ENCODE measurements around the gene CASTOR1. TPM values are rescaled to one million over a fixed set of nuclear protein-coding genes. Genes with fewer than 3 reads are reported as not detected.

Gene CASTOR1
- total RNA-seq, 1 experiment from 2014 or later = 8.4 TPM

GRCh38 chr22:30325065-30325720 lies 35.9 kb upstream of the CASTOR1 start:
- Histone ChIP-seq H3K9ac (ENCODE audit: low read length) (peak overlapping the region; percentile 95), H3K9me3 (ENCODE audit: low read length) (no peaks in the 10 kb centered on the region), H4K20me1 (ENCODE audit: insufficient read depth, low read depth, low read length) (peaks cover 4% of the 10 kb centered on the region; the same call in 1 of the 2 replicates), H3K4me2 (ENCODE audit: low read depth, low read length, poor library complexity, severe bottlenecking) (peak overlapping the region; percentile 88), H3K27ac (ENCODE audit: low read length) (no peak overlapping the region), H3K36me3 (ENCODE audit: insufficient read depth, low read length) (no peaks in the 10 kb centered on the region), H2AFZ (ENCODE audit: low read length) (no peak overlapping the region), H3K4me1 (ENCODE audit: low read length) (peaks cover 30% of the 10 kb centered on the region), H3K79me2 (ENCODE audit: low read length) (peaks cover 30% of the 10 kb centered on the region), H3K9me2 (replicated peaks; ENCODE audit: insufficient read depth, low read length) (no peaks in the 10 kb centered on the region), H3K4me3 (ENCODE audit: low read length) (peak overlapping the region; percentile 93), H3K27me3 (ENCODE audit: low read length) (no peaks in the 10 kb centered on the region)
- DNase-seq = no peak

DNA sequence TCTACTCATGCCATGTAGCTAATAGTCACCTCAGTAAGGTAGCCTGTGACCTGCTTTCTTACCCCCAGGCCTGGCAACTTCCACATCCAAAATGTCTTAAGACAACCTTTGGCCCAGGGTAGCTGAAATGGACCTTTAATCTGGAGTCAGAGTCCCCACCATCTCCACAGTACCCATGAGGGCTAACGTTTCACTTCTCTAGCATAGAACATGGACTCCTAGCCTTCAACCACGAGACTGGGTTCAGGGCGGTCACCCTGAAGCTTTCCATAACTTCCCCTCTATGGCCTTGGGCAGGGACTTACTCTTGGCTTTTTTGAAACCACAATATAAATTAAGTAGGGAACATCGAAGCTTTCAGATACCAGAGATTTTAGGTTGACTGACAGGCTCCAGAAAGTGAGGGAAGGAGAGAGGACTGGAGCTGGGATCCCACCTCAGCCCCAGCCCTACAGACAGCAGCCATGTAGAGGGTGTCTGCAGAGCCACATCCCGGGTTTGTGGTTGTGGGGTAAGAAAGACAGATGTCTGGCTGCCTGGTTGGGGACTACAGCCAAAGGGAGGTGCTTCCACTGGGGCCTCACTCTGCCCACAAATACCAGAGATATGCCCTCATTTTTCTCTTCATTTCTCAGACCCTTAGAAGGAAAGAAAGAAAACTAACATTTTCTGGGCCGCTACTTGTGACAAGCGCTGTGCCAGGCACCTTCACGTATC lies 34.9 kb upstream of the CASTOR1 start:
- Histone ChIP-seq H3K9me2 (replicated peaks; ENCODE audit: insufficient read depth, low read length) (no peaks in the 10 kb centered on the region), H3K27me3 (ENCODE audit: low read length) (no peaks in the 10 kb centered on the region), H3K4me3 (ENCODE audit: low read length) (no peak overlapping the region), H3K36me3 (ENCODE audit: insufficient read depth, low read length) (no peaks in the 10 kb centered on the region), H3K27ac (ENCODE audit: low read length) (no peak overlapping the region), H2AFZ (ENCODE audit: low read length) (no peak overlapping the region), H3K4me2 (ENCODE audit: low read depth, low read length, poor library complexity, severe bottlenecking) (peak overlapping the region; percentile 88), H3K9me3 (ENCODE audit: low read length) (no peaks in the 10 kb centered on the region), H3K4me1 (ENCODE audit: low read length) (peaks cover 30% of the 10 kb centered on the region), H3K79me2 (ENCODE audit: low read length) (peaks cover 30% of the 10 kb centered on the region), H3K9ac (ENCODE audit: low read length) (no peak overlapping the region), H4K20me1 (ENCODE audit: insufficient read depth, low read depth, low read length) (peaks cover 4% of the 10 kb centered on the region; the same call in 1 of the 2 replicates)
- no peak for DNase-seq

DNA sequence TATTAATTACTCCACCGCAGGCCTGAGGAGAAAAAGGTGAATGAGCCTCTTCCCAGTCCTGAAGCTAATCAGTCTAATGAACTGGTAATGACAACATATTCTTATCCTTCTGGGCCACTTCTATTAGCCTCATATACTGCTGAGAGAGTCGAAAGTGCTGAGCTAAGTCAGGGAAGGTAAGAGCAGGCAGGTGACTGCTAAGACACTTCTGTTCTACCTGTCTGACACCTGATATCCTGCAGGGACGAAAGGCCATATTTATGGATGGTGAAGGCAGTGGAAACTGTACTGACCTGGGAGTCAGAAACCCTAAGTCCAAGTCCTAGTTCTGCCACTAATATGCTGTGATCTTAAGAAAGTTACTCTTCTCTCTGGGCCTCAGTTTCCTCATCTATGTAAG lies 33.9 kb upstream of the CASTOR1 start:
- Histone ChIP-seq H3K36me3 (ENCODE audit: insufficient read depth, low read length) (no peaks in the 10 kb centered on the region), H3K79me2 (ENCODE audit: low read length) (peaks cover 30% of the 10 kb centered on the region)
- DNase-seq = no peak

DNA sequence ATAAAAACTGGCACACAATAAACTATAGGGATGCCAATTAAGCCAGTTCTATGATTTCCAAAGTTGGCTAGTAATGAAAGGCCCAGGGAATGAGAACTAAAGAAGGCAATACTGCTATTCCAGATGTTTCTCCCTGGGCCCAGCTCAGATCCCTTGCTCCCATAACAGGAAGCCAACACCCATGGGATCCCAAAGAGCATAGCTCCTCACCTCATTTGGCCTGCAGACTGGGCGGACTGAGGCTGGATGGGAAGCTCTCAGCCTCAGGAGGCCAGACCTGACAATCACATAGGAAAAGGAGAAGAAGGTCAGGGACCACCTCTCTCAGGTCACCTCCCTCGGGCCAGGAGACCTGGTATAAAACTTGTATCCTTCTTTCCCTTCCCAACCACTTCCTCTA lies 32.2 kb upstream of the CASTOR1 start:
- H3K9ac ChIP-seq (ENCODE audit: low read length) = no peak overlapping the region
- no peak for DNase-seq
- no peaks in the 10 kb centered on the region for H3K9me3 ChIP-seq (ENCODE audit: low read length)
- no peaks in the 10 kb centered on the region for H3K36me3 ChIP-seq (ENCODE audit: insufficient read depth, low read length)
- no peak overlapping the region for H2AFZ ChIP-seq (ENCODE audit: low read length)
- H3K27ac ChIP-seq (ENCODE audit: low read length) = no peak overlapping the region
- H3K79me2 ChIP-seq (ENCODE audit: low read length) = peaks cover 35% of the 10 kb centered on the region
- H3K9me2 ChIP-seq (replicated peaks; ENCODE audit: insufficient read depth, low read length) = no peaks in the 10 kb centered on the region
- peaks cover 14% of the 10 kb centered on the region for H3K4me1 ChIP-seq (ENCODE audit: low read length)
- no peak overlapping the region for H3K4me3 ChIP-seq (ENCODE audit: low read length)
- H3K27me3 ChIP-seq (ENCODE audit: low read length) = no peaks in the 10 kb centered on the region
- peaks cover 4% of the 10 kb centered on the region; the same call in 1 of the 2 replicates for H4K20me1 ChIP-seq (ENCODE audit: insufficient read depth, low read depth, low read length)
- H3K4me2 ChIP-seq (ENCODE audit: low read depth, low read length, poor library complexity, severe bottlenecking) = no peak overlapping the region

More for the DNA sequence above, 33.9 kb upstream of the CASTOR1 start:
- no peak overlapping the region for H3K4me3 ChIP-seq (ENCODE audit: low read length)
- peaks cover 27% of the 10 kb centered on the region for H3K4me1 ChIP-seq (ENCODE audit: low read length)
- H3K27ac ChIP-seq (ENCODE audit: low read length) = no peak overlapping the region
- H3K9me3 ChIP-seq (ENCODE audit: low read length) = no peaks in the 10 kb centered on the region
- no peak overlapping the region for H3K4me2 ChIP-seq (ENCODE audit: low read depth, low read length, poor library complexity, severe bottlenecking)
- no peak overlapping the region for H2AFZ ChIP-seq (ENCODE audit: low read length)
- H3K9ac ChIP-seq (ENCODE audit: low read length) = no peak overlapping the region
- H3K9me2 ChIP-seq (replicated peaks; ENCODE audit: insufficient read depth, low read length) = no peaks in the 10 kb centered on the region
- no peaks in the 10 kb centered on the region for H3K27me3 ChIP-seq (ENCODE audit: low read length)
- peaks cover 4% of the 10 kb centered on the region; the same call in 1 of the 2 replicates for H4K20me1 ChIP-seq (ENCODE audit: insufficient read depth, low read depth, low read length)

DNA sequence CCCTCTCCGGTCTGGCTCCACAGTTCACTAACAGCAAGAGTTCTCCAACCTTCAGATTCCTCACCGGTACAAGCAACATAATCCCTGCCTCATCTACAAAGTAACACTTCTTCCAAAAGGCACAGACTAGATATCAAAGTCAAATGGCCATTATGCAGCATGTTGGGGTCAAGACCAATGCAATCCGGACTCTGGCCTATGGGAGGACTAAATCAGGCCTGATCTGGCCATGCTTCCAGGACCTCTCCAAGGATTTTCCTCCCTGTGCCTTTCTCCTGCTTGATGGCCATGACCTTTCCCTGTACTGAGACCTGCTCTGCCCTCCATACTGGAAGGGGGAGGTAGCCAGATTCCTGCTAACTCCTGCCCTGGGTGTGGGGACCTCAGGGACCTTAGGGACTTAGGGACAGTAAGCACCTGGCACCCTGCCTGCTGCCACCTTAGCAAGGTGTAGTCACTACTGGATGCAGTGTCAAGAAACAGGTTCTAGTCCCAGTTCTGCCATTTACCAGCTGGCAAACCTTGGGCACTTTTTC lies 30.8 kb upstream of the CASTOR1 start:
- H3K36me3 ChIP-seq (ENCODE audit: insufficient read depth, low read length) = no peaks in the 10 kb centered on the region
- H3K9ac ChIP-seq (ENCODE audit: low read length) = no peak overlapping the region
- no peak overlapping the region for H2AFZ ChIP-seq (ENCODE audit: low read length)
- H3K4me3 ChIP-seq (ENCODE audit: low read length) = no peak overlapping the region
- H3K4me1 ChIP-seq (ENCODE audit: low read length) = peaks cover 5% of the 10 kb centered on the region
- DNase-seq = no peak
- H4K20me1 ChIP-seq (ENCODE audit: insufficient read depth, low read depth, low read length) = no peaks in the 10 kb centered on the region; the same call in 1 of the 2 replicates
- no peaks in the 10 kb centered on the region for H3K9me2 ChIP-seq (replicated peaks; ENCODE audit: insufficient read depth, low read length)
- no peak overlapping the region for H3K4me2 ChIP-seq (ENCODE audit: low read depth, low read length, poor library complexity, severe bottlenecking)
- no peak overlapping the region for H3K27ac ChIP-seq (ENCODE audit: low read length)
- H3K9me3 ChIP-seq (ENCODE audit: low read length) = no peaks in the 10 kb centered on the region
- peaks cover 30% of the 10 kb centered on the region for H3K79me2 ChIP-seq (ENCODE audit: low read length)
- no peaks in the 10 kb centered on the region for H3K27me3 ChIP-seq (ENCODE audit: low read length)

GRCh38 chr22:30318799-30319419 lies 29.6 kb upstream of the CASTOR1 start:
- H2AFZ ChIP-seq (ENCODE audit: low read length) = no peak overlapping the region
- H3K27ac ChIP-seq (ENCODE audit: low read length) = no peak overlapping the region
- no peaks in the 10 kb centered on the region for H3K4me1 ChIP-seq (ENCODE audit: low read length)

DNA sequence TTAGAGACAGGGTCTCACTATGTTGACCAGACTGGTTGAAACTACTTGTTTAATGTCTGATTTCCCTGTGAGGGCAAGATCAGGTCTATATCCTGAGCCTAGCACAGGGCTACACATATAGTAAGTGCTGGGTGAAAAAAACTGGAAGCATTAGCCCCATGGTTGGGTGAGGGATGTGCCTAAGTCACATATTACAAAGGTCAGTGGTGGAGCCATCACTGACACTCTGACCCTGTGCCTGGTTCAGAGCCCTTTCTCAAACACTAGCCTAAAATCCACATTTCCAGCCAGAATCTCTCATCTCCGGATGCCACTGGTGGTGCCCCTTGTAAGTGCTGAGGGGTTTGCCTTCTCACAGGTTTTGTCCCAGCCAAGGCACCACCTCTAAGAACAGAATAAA lies 28.5 kb upstream of the CASTOR1 start:
- no peak overlapping the region for H3K4me3 ChIP-seq (ENCODE audit: low read length)
- DNase-seq = no peak
- no peak overlapping the region for H2AFZ ChIP-seq (ENCODE audit: low read length)
- H3K9ac ChIP-seq (ENCODE audit: low read length) = no peak overlapping the region
- no peaks in the 10 kb centered on the region for H3K4me1 ChIP-seq (ENCODE audit: low read length)
- peaks cover 17% of the 10 kb centered on the region for H3K79me2 ChIP-seq (ENCODE audit: low read length)
- no peaks in the 10 kb centered on the region for H3K36me3 ChIP-seq (ENCODE audit: insufficient read depth, low read length)
- no peak overlapping the region for H3K4me2 ChIP-seq (ENCODE audit: low read depth, low read length, poor library complexity, severe bottlenecking)
- peaks cover 9% of the 10 kb centered on the region for H4K20me1 ChIP-seq (ENCODE audit: insufficient read depth, low read depth, low read length)
- H3K27me3 ChIP-seq (ENCODE audit: low read length) = no peaks in the 10 kb centered on the region
- no peaks in the 10 kb centered on the region for H3K9me3 ChIP-seq (ENCODE audit: low read length)
- H3K27ac ChIP-seq (ENCODE audit: low read length) = no peak overlapping the region
- H3K9me2 ChIP-seq (replicated peaks; ENCODE audit: insufficient read depth, low read length) = no peaks in the 10 kb centered on the region

More at GRCh38 chr22:30318799-30319419, 29.6 kb upstream of the CASTOR1 start:
- H3K9me3 ChIP-seq (ENCODE audit: low read length) = no peaks in the 10 kb centered on the region
- H4K20me1 ChIP-seq (ENCODE audit: insufficient read depth, low read depth, low read length) = peaks cover 4% of the 10 kb centered on the region; the same call in 1 of the 2 replicates
- H3K27me3 ChIP-seq (ENCODE audit: low read length) = no peaks in the 10 kb centered on the region
- H3K36me3 ChIP-seq (ENCODE audit: insufficient read depth, low read length) = no peaks in the 10 kb centered on the region
- no peaks in the 10 kb centered on the region for H3K9me2 ChIP-seq (replicated peaks; ENCODE audit: insufficient read depth, low read length)
- H3K9ac ChIP-seq (ENCODE audit: low read length) = no peak overlapping the region
- H3K79me2 ChIP-seq (ENCODE audit: low read length) = peaks cover 19% of the 10 kb centered on the region
- H3K4me3 ChIP-seq (ENCODE audit: low read length) = no peak overlapping the region
- no peak for DNase-seq
- no peak overlapping the region for H3K4me2 ChIP-seq (ENCODE audit: low read depth, low read length, poor library complexity, severe bottlenecking)

Data from Karpas-422 (cell line).